Measurements from ENCODE around the gene RAD23B.

- no peak for TF ChIP-seq ARNT2 (CRISPR knock-in tag; IDR thresholded peaks at IDR 0.05; ENCODE audit: low read depth)
- TF ChIP-seq CHCHD3 (CRISPR knock-in tag; IDR thresholded peaks at IDR 0.05): no peak
- TF ChIP-seq ZSCAN20 (CRISPR knock-in tag; IDR thresholded peaks at IDR 0.05; ENCODE audit: borderline replicate concordance): no peak
- no peak for TF ChIP-seq NFE2L1 (CRISPR knock-in tag; IDR thresholded peaks at IDR 0.05; ENCODE audit: borderline replicate concordance)
- no peak for TF ChIP-seq REST (IDR thresholded peaks at IDR 0.05; ENCODE audit: borderline replicate concordance in 1 of 2, low read depth in 1 of 2, low read length in 2 of 2)
- TF ChIP-seq CTCF (CRISPR knock-in tag; IDR thresholded peaks at IDR 0.05): no peak
- TF ChIP-seq, protein P1, sequence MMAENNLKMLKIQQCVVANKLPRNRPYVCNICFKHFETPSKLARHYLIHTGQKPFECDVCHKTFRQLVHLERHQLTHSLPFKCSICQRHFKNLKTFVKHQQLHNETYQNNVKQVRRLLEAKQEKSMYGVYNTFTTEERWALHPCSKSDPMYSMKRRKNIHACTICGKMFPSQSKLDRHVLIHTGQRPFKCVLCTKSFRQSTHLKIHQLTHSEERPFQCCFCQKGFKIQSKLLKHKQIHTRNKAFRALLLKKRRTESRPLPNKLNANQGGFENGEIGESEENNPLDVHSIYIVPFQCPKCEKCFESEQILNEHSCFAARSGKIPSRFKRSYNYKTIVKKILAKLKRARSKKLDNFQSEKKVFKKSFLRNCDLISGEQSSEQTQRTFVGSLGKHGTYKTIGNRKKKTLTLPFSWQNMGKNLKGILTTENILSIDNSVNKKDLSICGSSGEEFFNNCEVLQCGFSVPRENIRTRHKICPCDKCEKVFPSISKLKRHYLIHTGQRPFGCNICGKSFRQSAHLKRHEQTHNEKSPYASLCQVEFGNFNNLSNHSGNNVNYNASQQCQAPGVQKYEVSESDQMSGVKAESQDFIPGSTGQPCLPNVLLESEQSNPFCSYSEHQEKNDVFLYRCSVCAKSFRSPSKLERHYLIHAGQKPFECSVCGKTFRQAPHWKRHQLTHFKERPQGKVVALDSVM (CRISPR knock-in tag; IDR thresholded peaks at IDR 0.05): no peak
- no peak for TF ChIP-seq ZNF44 (CRISPR knock-in tag; IDR thresholded peaks at IDR 0.05)
- no peak for TF ChIP-seq SP1 (IDR thresholded peaks at IDR 0.05)
- no peak for TF ChIP-seq SP1 (CRISPR knock-in tag; IDR thresholded peaks at IDR 0.05)
- no peak for TF ChIP-seq SIN3B (IDR thresholded peaks at IDR 0.05; ENCODE audit: low read length)
- TF ChIP-seq MXI1 (IDR thresholded peaks at IDR 0.05; ENCODE audit: borderline replicate concordance, low read depth, low read length): no peak
- TF ChIP-seq ZBTB40 (IDR thresholded peaks at IDR 0.05): no peak
- no peak for TF ChIP-seq ZBTB40 (CRISPR knock-in tag; IDR thresholded peaks at IDR 0.05)
- TF ChIP-seq MAZ (IDR thresholded peaks at IDR 0.05; ENCODE audit: borderline replicate concordance, low read depth, low read length): no peak
- TF ChIP-seq MAZ (CRISPR knock-in tag; IDR thresholded peaks at IDR 0.05; ENCODE audit: low read depth): no peak
- no peak for TF ChIP-seq RBAK (CRISPR knock-in tag; IDR thresholded peaks at IDR 0.05)
These were observed 42.8 kb downstream of the RAD23B start for GRCh38 chr9:107325842-107326241.

Data from HepG2 (cell line).